GM10248 (cell line): Measurements from ENCODE around the gene STEAP3.
A peak's percentile ranks its signal among the peaks of the same experiment; 100 is the strongest.

ENCODE experiments used
- CTCF ChIA-PET: fragments of 300-600 bp; sonication (Branson Sonifier 250); formaldehyde crosslinking; extraction: SDS; loops from one replicate; lab custom pipeline; 2021; ENCODE audit warnings: antibody characterized with exemption; lab: Yijun Ruan, JAX
- POLR2A ChIA-PET: fragments of 350-650 bp; sonication (Branson Sonifier 250); formaldehyde crosslinking; extraction: SDS; loops from one replicate; lab custom pipeline; 2020; ENCODE audit warnings: antibody characterized with exemption; lab: Yijun Ruan, JAX
- DNase-seq: peaks from one replicate; pipeline ENCODE4 v3.0.0; 2012; ENCODE audit errors: extremely low spot score
- TF ChIP-seq, protein P1 (sequence below): IDR thresholded peaks from 2 replicates; pipeline ENCODE4 v1.5.1; 2012; ENCODE audit warnings: mild to moderate bottlenecking, low read depth; ENCODE audit errors: extremely low read depth, missing control alignments, control extremely low read depth

The STEAP3 gene

DNA sequence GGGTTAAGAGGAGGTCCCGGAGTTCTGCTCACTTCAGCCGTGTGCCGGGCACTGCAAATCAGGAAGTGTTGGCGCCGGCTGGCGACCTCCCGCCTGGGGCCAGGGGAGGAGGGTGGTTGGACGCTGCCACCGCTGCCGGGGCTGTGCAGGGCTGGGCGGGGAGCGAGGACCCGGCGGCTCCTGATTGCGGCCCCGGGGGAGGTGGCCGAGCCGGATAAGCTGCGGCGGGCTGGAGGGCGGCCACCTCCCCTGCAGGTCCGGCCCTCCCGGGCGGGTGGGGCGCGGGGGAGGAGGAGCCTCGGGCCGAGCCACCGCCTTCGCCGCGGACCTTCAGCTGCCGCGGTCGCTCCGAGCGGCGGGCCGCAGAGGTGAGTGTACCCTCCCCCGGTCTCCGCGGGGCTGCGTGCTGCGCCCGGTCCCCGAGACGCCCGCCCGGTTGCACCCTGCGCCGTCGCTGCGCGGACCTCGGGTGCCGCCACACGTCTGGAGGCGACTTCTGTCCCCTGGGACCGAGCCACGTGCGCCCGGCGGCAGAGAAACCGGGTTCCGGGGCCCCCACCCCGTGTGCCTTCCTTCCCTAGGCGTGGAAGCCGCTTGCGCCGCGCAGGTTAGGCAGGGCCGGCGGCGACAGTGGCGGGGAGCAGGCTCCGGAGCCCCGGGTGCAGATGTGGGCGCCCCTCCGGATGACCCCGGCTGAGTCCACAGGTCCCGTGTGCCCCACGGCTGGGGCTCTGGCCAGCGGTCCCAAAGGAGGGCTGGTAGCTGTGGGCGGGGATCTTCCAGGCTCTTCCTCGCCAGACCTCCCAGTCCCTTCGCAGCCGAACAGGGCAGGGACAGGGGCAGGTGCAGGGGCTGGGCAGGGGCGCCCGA lies at the start of gene STEAP3:
Gene STEAP3, plus strand, starts transcription at position 314 of the 870 bp plus-strand sequence. CDS start 7,179 bp downstream, outside the sequence.
- peak; percentile 88 for DNase-seq
- ChIA-PET POLR2A (no interaction called here), CTCF (interaction anchor here (0.9 to 1.8 kb wide), 3 partner anchors 11 to 67 kb away, joined by 4 to 6 read pairs (median 4); no protein-coding TSS in a partner anchor)
- TF ChIP-seq, protein P1, sequence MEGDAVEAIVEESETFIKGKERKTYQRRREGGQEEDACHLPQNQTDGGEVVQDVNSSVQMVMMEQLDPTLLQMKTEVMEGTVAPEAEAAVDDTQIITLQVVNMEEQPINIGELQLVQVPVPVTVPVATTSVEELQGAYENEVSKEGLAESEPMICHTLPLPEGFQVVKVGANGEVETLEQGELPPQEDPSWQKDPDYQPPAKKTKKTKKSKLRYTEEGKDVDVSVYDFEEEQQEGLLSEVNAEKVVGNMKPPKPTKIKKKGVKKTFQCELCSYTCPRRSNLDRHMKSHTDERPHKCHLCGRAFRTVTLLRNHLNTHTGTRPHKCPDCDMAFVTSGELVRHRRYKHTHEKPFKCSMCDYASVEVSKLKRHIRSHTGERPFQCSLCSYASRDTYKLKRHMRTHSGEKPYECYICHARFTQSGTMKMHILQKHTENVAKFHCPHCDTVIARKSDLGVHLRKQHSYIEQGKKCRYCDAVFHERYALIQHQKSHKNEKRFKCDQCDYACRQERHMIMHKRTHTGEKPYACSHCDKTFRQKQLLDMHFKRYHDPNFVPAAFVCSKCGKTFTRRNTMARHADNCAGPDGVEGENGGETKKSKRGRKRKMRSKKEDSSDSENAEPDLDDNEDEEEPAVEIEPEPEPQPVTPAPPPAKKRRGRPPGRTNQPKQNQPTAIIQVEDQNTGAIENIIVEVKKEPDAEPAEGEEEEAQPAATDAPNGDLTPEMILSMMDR, result no peak

DNA sequence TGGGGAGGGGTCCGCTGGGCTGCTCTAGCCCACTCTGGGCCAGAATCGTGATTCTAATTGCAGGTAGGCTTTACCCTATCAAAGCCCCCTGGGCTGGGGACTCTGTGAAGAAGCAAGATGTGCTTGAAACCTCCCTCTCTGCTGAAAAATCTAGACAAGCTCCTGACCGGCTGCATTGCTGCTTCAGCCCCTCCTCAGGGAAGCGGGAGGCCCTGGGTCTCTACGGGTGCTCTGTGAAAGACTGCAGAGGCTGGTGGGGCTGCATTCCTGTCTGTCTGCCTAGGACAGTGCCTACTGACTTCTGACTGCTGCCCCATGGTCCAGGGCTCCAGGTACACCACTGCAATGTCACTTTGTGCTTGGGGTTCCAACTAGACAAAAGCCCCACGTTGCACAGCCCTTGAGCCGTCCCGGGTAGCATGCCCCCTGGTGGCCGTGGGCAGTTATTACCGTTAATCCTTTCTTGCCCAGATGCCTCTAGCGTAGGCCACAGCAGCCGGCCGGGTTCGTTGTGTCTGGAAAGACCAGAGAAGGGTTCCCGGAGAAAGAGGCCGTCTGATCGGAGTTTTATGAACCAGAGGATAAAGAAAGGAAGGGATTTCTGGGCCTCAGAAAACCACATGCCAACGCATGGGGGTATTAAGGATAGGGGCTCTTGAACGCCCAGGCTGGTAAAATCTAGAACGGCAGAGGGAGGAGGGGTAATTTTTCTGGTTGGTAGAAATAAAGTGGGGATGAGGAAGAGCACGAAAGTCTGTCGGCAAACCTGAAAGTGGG lies 49.2 kb upstream of the STEAP3 start:
- ChIA-PET POLR2A (no interaction called here), CTCF (interaction anchor here (1.2 to 3.4 kb wide), 14 partner anchors 8 to 293 kb away, joined by 3 to 19 read pairs (median 5); no protein-coding TSS in a partner anchor)
- TF ChIP-seq, protein P1, result peak; percentile 88
- DNase-seq, result peak; percentile 69

DNA sequence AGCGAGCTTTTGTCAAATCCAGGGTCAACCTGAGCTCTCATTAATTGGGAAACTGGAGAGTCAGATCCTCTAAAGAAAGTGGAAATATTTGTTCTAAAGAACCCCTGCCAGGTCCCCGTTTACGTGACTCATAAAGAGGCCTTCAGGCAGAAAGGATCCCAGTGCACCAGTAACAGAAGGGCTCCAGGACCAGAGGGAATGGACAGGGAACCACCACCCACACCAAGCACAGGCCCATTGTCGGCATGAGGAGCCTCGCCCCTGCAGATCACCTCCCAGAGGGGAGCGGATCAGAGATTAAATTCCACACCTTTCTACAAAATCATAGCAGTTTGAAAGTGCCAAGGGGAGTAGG lies 48.7 kb upstream of the STEAP3 start:
- ChIA-PET POLR2A (no interaction called here), CTCF (interaction anchor here (0.6 to 3.4 kb wide), 12 partner anchors 9 to 293 kb away, joined by 3 to 19 read pairs (median 4); no protein-coding TSS in a partner anchor)
- TF ChIP-seq, protein P1, result no peak
- DNase-seq, result no peak

DNA sequence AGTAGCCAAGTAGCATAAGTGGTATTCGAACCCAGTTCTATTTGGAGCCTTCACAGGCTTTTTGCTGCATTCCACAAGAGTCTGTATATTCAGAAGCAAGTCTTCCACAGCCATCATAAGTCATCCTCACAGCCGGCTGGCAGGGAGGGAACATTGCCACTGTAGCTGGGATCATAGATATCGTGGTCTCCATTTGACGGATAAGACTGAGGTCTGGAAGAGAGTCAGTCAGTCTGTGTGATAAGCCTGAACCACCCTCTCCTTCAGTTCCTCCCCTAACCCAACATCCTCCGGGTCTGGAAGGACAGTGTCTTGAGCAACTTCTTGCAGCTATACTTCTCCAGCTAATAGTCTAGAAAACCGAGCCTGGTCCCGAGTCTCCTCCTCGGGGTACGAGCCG lies 48.1 kb upstream of the STEAP3 start:
- ChIA-PET CTCF (interaction anchor here (0.6 to 3.4 kb wide), 12 partner anchors 10 to 294 kb away, joined by 3 to 19 read pairs (median 4); no protein-coding TSS in a partner anchor), POLR2A (no interaction called here)
- DNase-seq, result no peak
- TF ChIP-seq, protein P1, result no peak

- POLR2A ChIA-PET, result no interaction called here
- TF ChIP-seq, protein P1, result no peak
- CTCF ChIA-PET, result interaction anchor here (3.4 kb wide), 1 partner anchor 296 kb away, joined by 19 read pairs; no protein-coding TSS in a partner anchor
Observed at GRCh38 chr2:119177171-119177837, 46.3 kb upstream of the STEAP3 start.

DNA sequence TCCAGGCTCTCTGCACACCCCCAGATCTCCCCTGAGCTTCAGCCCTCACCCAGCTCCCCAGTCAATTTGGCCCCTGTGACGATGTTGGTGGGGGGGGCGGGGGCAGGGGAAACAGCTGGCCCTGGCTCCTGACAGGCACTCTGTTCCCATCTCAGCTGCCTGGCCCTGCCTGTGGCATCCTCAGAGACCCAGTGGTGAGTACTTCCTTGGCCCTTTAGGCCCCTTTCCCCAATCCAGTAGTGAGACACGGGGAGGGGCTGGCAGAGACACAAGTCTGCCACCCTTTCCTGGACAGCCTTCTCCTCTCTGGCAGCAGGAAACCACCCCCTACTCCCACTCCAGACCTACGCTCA lies 45.8 kb upstream of the STEAP3 start:
- POLR2A ChIA-PET, result no interaction called here
- DNase-seq, result no peak
- CTCF ChIA-PET, result no interaction called here
- TF ChIP-seq, protein P1, result no peak

More at GRCh38 chr2:119177171-119177837, 46.3 kb upstream of the STEAP3 start:
- no peak for DNase-seq
